ENCODE data around the gene JAG1.

Gene JAG1

DNA sequence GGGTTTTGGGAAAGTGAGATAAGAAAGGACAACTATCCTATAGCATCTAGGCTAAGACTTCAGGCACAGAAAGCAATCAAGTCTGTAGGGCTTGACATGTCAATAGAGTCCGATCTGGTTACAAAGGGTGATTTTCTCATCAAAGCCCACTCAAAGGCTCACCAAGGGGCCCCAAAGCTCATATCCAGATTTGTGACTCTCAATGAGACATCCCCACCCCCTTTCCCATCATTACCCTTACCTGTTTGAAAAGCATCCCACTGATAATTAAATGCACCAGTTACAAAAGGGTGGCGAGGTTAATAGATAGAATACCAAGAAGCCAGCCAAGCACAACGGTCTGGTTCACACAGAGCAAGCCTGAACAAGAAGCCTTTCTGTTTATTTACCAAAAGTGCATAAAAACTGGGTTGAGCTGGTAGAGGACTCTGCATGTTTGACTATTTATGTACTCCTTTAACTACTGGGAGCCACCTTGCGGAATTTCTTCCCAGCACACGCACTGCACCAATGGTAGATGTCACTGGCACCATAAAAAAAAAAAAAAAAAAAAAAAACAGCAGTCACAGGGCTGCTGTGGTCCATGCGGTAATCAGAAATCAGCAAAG lies 6.1 kb downstream of the JAG1 start:
- DNase-seq: no peak

DNA sequence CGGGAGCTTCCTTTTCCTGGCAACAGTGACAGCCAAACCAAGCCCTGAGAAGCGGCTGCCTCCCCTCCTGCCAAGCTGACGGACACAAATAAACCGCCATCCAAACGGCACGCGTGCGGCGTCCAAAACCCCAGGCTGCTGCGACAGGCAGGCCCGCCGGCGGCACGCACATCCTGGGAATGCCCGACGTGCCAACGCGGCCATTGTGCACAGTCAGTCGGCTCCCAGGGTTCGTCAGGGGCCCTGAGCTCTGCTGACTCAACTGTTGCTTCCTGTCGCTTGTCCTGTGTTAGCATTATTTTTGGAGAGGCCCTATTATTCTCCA lies 6.8 kb downstream of the JAG1 start:
- DNase-seq: no peak

GRCh38 chr20:10666221-10667076 lies 7.3 kb downstream of the JAG1 start:
- DNase-seq: no peak

GRCh38 chr20:10665791-10666190 lies 8.0 kb downstream of the JAG1 start:
- DNase-seq: no peak

- DNase-seq: no peak
These were observed 8.7 kb downstream of the JAG1 start for GRCh38 chr20:10665027-10665561.

DNA sequence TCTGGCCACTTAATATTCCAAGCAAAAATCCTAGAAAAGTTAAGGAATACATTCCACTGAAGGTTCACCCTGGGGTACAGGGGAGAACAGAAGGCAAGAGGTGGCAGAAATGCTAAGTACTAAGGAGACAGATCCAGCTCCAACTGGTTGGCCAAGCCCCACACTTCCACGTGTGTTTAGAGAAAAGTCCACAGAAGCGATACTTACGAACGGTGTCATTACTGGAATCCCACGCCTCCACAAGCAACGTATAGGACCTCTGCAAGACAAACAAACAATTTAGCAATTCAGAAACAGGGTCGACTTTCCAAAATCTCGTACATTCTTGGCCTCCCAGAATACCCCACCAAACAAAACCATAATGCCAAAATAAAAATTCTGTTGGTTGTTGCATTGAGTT lies 10.0 kb downstream of the JAG1 start:
- DNase-seq: no peak

DNA sequence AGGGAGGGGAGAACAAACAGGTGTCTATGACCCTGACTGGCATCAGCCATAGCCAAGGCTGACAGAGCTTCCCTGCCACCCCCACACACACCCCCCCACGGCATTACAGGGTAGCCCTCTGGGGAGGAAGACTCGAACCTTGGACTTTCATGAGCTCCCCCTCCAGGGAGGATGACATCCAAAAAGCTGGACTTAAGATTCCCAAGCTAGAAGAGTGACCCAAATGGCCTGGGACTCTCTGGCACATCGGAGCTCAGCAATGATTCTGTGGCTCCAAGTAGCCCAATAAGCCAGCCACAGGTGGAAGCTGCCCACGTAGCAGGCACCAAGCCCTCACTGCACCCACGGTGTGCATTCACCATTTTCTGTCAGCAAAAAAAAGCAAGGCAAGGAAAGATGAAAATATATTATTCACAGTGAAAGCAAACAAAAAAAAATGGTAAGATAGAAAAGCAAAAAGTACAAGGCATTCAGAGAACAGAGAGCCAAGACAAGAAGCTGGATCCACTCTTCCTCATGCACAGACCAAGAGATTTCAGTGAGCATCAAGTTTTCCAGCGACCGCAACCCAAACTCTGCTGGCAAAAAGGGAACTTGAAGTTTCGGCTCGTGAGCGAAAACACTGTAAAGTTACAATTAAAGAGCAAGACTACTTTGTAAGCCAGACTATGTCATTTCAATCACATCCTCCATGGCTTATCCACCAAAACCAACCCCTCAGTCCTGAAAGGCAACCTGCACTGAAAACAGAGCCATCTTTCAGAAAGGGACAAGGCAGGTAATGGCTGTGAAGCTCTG lies 10.9 kb downstream of the JAG1 start:
- DNase-seq: no peak

GRCh38 chr20:10662151-10662550 lies 11.6 kb downstream of the JAG1 start:
- no peak for DNase-seq

DNA sequence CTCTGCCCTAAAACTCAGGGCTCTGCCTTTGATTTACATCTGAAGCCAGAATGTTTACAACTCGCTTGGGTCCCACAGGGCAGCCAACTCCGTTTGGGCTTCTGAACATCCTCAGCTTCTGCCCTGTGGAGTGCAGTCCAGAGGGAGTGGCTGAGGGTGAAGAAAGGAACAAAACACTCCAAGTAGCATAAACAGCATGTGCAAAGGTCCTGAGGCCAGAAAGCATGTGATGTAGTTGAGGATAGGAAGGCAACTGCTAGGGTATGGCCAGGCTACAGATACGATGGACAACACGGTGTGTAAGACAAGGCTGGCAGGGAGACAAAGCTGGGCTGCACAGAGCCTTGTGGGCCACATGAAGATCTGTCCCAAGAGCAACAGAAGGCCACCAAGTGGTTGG lies 12.5 kb downstream of the JAG1 start:
- DNase-seq: no peak

- no peak for DNase-seq
These were observed 13.1 kb downstream of the JAG1 start for GRCh38 chr20:10660661-10661060.

- no peak for DNase-seq
These were observed 13.9 kb downstream of the JAG1 start for GRCh38 chr20:10659651-10660601.

DNA sequence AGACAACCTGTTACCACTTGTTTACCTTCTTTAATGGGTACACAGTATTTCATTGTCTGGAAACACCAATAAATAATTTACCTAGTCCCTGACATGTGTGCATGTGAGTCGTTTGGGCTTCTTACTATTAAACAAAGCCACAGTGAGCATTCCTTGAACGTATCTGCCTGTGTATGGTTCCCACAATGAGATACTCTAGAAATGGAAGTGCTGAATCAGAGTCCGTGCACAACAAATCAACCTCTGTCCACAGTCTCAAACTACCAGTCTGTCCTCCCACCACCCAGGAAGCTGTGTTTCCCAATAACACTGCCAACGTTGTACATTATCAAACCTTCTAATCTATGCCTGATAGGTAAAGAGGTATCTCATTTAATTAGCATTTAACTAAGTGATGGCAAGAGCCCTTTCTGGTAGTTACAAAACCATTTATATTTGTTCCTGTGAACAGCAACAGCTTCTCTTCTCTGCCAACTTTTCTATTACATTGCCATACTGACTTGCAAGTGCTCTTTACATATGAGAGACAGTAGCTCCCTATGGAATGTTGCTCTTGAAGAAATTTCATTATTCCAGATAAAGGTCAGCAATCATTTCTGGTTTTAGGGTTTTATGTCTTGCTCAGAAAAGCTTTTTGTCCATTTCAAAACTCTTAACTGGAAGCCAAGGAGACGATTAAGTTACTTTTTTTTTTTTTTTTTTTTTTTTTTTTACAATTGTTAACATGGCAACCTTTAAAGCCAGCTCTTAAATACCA lies 14.7 kb downstream of the JAG1 start:
- DNase-seq: no peak

GRCh38 chr20:10658051-10658823 lies 15.6 kb downstream of the JAG1 start:
- DNase-seq: no peak

DNA sequence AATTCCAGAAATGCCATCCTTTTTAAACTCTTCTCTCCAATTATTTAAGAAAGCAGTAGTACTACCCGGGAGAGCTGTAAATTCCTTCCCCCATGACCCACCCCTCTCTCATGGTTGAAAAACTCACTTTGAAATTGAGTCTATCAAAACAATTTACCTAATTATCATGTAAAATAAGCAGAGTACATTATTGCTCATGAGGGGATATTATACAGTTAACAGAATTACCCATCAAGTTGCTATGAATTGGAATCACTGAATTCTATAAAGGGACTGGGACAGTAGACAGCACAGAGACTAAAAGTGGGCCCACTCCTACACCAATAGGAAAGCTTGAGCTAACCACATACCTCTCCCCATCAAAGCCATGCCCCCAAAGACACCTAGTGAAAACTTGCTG lies 16.3 kb downstream of the JAG1 start:
- DNase-seq: no peak

DNA sequence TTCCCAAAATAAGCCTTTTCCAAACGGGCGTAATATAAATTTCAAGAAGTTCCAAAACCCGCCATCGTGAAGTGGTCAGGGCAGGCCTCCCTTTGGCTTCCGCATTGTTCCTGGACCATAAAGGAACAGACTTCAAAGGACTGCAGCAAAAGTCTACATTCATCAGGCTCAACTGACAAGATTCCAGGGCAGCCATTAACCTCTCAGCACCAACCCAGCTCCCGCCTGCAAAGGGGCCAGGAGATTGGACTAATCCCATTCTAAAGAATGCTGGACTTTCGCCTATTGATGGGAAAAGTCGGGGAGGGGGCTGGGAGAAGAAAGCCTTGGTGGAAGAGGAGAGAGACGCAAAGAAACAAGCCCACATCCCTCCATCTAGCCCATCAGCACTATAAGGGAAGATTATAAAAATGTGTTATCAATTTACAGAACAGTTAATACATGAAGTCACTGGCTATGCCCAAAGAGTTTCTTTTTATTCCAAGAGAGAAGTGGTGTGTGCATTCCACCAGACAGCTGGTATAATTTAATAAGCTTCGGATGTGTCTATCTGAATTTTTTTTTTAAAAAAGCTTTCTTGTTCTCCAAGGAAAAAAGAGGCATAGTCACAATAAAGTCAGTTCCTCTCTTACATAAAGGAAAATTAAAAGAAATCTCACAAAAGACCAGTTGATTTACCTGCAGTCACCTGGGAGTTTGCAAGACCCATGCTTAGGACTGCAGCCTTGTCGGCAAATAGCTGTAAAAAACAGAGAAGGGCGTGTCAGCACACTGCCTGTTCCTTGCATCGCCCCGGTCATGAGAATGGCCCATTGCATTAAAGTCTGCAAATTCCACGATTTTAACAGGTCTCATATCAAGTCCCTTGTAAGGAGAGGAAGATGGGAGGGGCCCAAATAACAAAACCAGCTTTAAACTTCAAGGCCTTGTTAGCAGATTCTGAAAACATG lies 17.8 kb downstream of the JAG1 start:
- no peak for DNase-seq

DNA sequence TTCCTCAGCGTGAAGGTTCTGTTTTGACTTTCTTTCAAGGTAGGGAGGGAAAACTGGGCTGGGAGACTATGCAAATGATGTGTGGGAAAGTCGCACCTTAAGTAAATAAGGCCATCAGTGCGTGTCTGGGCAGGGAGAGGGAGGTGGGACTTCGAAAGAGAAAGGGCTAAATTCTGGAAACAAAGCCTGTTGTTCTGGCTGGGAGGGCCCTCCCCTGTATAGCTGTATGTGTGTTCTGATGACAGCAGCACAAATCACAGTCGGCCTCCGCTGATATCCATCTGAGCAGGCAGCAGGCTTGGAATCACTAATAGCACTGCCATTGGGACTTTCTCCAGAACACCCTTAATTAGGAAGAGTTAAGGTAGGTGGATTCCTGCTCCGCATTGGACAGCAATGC lies 19.2 kb downstream of the JAG1 start:
- DNase-seq: no peak

DNA sequence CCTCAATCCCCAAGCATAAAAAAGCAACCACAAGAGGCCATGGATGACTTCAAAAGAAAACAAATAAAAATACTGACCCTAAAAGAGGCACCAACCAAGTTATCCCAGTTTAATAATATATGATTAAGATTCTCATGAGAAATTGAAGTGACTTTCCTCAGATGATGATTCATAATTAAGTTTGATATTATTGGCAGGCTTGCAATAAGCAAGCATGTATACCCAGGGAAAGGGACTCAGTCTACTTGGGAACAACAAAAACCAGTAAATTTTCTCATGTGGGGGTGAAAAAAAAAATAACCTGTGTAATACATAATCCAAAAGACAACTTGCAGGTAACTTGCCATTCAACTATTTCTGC lies 19.6 kb downstream of the JAG1 start:
- DNase-seq: no peak

DNA sequence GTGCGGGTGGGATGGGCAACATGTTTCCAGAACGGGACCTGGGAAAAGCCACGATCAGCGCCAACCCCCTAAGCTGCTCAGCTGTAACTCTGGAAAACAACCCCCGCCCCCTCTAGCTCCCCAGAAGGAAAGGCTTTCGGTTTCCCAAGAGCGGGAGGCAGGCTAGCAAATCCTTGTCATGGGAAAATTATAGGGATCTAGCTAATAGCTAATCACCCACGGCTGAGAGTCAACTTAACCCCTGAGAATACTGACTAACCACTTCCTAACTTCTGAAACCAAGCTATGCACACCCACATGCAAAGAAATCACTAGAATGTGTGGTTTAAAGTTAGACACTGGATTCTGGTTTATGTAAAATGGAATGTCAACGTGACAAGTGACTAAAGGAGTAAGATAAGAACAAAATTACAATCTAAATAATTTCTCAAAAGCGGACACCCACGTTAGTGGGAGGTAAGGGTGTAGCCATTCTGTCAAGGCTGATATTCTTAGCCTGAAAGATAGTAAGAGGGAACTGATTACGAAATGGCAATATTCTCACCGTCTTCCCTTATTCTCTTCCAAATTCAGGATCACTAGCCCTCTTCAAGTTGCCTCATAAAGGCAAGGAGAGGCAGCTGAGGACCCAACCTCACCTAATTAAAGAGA lies 20.1 kb downstream of the JAG1 start:
- DNase-seq: no peak

DNA sequence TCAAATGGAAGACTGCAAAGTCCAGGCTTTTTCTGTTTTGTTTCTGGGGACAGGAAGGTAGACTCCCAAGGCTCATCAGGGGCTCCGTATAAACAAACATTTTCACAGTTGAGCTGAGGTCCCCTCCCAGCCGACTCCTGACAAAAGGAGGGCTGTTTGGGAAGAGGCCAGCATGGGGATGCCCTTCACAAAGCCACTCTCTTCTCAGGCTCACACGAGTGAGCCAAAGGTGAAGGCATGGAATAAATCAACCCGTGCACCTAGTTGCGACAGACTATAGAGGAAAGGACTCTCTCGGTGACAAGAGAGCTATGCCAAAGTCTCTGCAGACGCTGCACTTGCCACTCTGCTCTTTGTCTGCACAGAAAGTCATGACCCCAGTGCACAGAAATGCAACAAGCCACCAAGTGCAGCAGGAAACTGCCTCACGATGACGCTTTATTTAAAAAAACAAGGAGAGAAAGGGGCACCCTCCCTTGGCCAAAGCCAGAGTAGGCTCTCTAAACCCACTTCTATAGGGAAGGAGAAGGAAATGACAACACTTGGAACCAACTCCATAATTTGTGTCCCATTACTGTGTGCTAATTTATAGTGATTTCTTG lies 21.0 kb downstream of the JAG1 start:
- DNase-seq: no peak

All from CD4-positive, alpha-beta T cell treated with Interleukin-6 for 4 hours (primary cell).